Pancreas (tissue), 10 donors: ENCODE results near the gene NINL. TPM values are rescaled to one million over a fixed set of nuclear protein-coding genes. Genes with fewer than 3 reads are reported as not detected.

ENCODE experiments used
- ATAC-seq, 4 donors: fragments of 200-7000 bp; cut with Tn5 transposase; one replicate each; pipeline versions ENCODE4 v1.8.0 to v1.9.1; 2020; ENCODE audit warnings: mild to moderate bottlenecking in 4 of 4, moderate library complexity in 4 of 4
- DNase-seq, 6 donors: peaks; one replicate each; pipeline ENCODE4 v3.0.0-alpha.2; 2020
- FAIRE-seq: peaks from 2 replicates; lab custom pipeline; 2012; peaks lifted over from hg19 to GRCh38; lab: Jason Lieb, UNC
- H3K27ac ChIP-seq, 4 donors: fragments of 200-600 bp; sonication (generic); 1 replicate in 3 of 4; 2 replicates in 1 of 4; pipeline versions ENCODE4 v1.5.0 to v1.8.0; 2020
- H3K27me3 ChIP-seq, 4 donors: fragments of 200-600 bp; one replicate each; pipeline ENCODE4 v1.8.0; 2021
- H3K36me3 ChIP-seq, 3 donors: fragments of 200-600 bp; sonication (generic) in 1 of 3; one replicate each; pipeline versions ENCODE4 v1.5.0 to v1.8.0; 2020 to 2021
- H3K4me1 ChIP-seq, 3 donors: fragments of 200-600 bp; one replicate each; pipeline ENCODE4 v1.8.0; 2021
- H3K4me3 ChIP-seq, 4 donors: fragments of 200-600 bp; sonication (generic) in 2 of 4; one replicate each; pipeline versions ENCODE4 v1.5.0 to v1.8.0; 2020 to 2021
- H3K9me3 ChIP-seq, 4 donors: fragments of 200-600 bp; one replicate each; pipeline ENCODE4 v1.8.0; 2021
- WGBS, 2 donors: extraction: QIAGEN DNeasy Blood & Tissue Kit; methylation state at CpG; one replicate each; pipeline ENCODE4 v1.1.7; 2013; 5-methylcytosine and 5-hydroxymethylcytosine counted together
- intact Hi-C, 3 donors: fragments of 100-400 bp; cut with DNase I; formaldehyde crosslinking; loops; one replicate each; pipeline versions ENCODE4 v1.11.1 to v1.14.2; 2022
- polyA plus RNA-seq, 2 donors: library from polyadenylated mRNA; stranded (reverse); fragments of 200-250 nt; gene quantifications; one replicate each; pipeline ENCODE4 v1.2.3, GENCODE V29; 2013
- total RNA-seq, 6 donors: library from RNA; stranded (reverse); fragmentation: NEBNext Ultra II Directional in 4 of 6; extraction: Animal tissue kit (Norgen Biotek cat#: 25700) in 4 of 6; gene quantifications; one replicate each; pipeline versions ENCODE4 v1.2.1 to v1.2.4, GENCODE V29; 2021 to 2023
- TF ChIP-seq, protein P1 (sequence below), 4 donors: fragments of 200-600 bp; sonication (generic) in 3 of 4; IDR thresholded peaks; one replicate each; pipeline versions ENCODE4 v1.5.0 to v1.8.0; 2021; ENCODE audit warnings: antibody characterized with exemption in 4 of 4
- donor health status: healthy with polysubstance abuse.
- donor health status: DM: no; HTN: no; CAD: no; lungs with moderate emphysema.
- donor health status: DM: no; HTN: no; CAD: no.
- donor health status: control.
- donor health status: control.
- donor health status: Bipolar disorder and iron deficiency.
- donor health status: DM: yes; HTN: yes; CAD: no.
- donor health status: DM: no; HTN: no; CAD: no.
- donor health status: DM: no; HTN: no; CAD: no.
- donor health status: DM: yes; HTN: yes; CAD: no.

Gene NINL
- total and polyA plus RNA-seq, 8 donors: 5.1 to 19.4 (median 6.5) TPM

DNA sequence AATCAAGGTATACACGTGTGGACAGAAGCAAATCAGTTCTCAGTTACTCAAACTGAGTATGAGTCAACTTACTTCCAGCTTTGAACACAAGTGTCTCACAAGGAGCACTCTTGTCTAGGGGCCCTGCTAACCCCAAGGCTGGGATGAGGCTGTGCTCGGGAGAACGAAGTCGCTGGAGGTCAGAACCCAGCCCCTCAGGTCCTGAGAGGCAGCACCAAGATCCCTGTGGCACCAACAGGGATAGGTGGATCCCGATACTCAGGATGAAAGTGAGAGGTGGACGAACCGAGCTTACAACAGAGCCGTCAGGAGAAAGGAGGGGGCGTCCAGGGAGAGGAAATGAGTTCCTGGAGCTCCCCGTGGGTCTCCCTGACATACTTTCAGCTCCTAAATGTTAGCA is 92.2 kb downstream of the NINL start:
- Histone ChIP-seq H3K27me3 (no peaks in the 10 kb centered on the region), H3K4me3 (no peak overlapping the region), H3K36me3 (no peaks in the 10 kb centered on the region), H3K4me1 (no peaks in the 10 kb centered on the region), H3K27ac (no peak overlapping the region), H3K9me3 (no peaks in the 10 kb centered on the region)
- TF ChIP-seq, protein P1, sequence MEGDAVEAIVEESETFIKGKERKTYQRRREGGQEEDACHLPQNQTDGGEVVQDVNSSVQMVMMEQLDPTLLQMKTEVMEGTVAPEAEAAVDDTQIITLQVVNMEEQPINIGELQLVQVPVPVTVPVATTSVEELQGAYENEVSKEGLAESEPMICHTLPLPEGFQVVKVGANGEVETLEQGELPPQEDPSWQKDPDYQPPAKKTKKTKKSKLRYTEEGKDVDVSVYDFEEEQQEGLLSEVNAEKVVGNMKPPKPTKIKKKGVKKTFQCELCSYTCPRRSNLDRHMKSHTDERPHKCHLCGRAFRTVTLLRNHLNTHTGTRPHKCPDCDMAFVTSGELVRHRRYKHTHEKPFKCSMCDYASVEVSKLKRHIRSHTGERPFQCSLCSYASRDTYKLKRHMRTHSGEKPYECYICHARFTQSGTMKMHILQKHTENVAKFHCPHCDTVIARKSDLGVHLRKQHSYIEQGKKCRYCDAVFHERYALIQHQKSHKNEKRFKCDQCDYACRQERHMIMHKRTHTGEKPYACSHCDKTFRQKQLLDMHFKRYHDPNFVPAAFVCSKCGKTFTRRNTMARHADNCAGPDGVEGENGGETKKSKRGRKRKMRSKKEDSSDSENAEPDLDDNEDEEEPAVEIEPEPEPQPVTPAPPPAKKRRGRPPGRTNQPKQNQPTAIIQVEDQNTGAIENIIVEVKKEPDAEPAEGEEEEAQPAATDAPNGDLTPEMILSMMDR (IDR thresholded peaks at IDR 0.05): no peak
- intact Hi-C loops: no loop called here
- ATAC-seq (no peak), DNase-seq (peak in 1 of 6 donors; percentile 16), FAIRE-seq (no peak)
- 89 to 90% methylated on average over 10 of the region's 10 CpGs for WGBS, 2 donors

GRCh38 chr20:25491446-25492038 is 93.8 kb downstream of the NINL start:
- H3K27ac ChIP-seq: no peak overlapping the region
- H3K4me1 ChIP-seq: no peaks in the 10 kb centered on the region
- H3K36me3 ChIP-seq: no peaks in the 10 kb centered on the region
- H3K9me3 ChIP-seq: no peaks in the 10 kb centered on the region
- TF ChIP-seq, protein P1 (IDR thresholded peaks at IDR 0.05): no peak
- WGBS, 2 donors: 91 to 92% methylated on average over 11 to 12 of the region's 12 CpGs
- intact Hi-C loops: no loop called here
- FAIRE-seq (no peak), DNase-seq (peak in 1 of 6 donors; percentile 55), ATAC-seq (no peak)
- H3K27me3 ChIP-seq: no peaks in the 10 kb centered on the region
- no peak overlapping the region for H3K4me3 ChIP-seq

- H3K27ac ChIP-seq: no peak overlapping the region
- TF ChIP-seq, protein P1 (IDR thresholded peaks at IDR 0.05): no peak
- WGBS, 2 donors: 89 to 94% methylated on average over 15 of the region's 15 CpGs
- H3K27me3 ChIP-seq: no peaks in the 10 kb centered on the region
- FAIRE-seq (no peak), ATAC-seq (no peak), DNase-seq (no peak)
- no peaks in the 10 kb centered on the region for H3K36me3 ChIP-seq
- no peak overlapping the region for H3K4me3 ChIP-seq
- no peaks in the 10 kb centered on the region for H3K4me1 ChIP-seq
- intact Hi-C loops: no loop called here
- no peaks in the 10 kb centered on the region for H3K9me3 ChIP-seq
Measured at GRCh38 chr20:25490656-25491445, 94.5 kb downstream of the NINL start.

GRCh38 chr20:25489221-25489871 is 96.0 kb downstream of the NINL start:
- Histone ChIP-seq H3K4me1 (no peaks in the 10 kb centered on the region), H3K4me3 (no peak overlapping the region), H3K9me3 (no peaks in the 10 kb centered on the region), H3K36me3 (no peaks in the 10 kb centered on the region), H3K27me3 (no peaks in the 10 kb centered on the region), H3K27ac (no peak overlapping the region)
- ATAC-seq (no peak), DNase-seq (no peak), FAIRE-seq (no peak)
- WGBS, 2 donors: 92 to 97% methylated on average over 14 to 15 of the region's 15 CpGs
- TF ChIP-seq, protein P1 (IDR thresholded peaks at IDR 0.05): no peak
- intact Hi-C loops: no loop called here
